ENCODE data around the gene SMYD5.

The SMYD5 gene

GRCh38 chr2:73172963-73173362 is 41.1 kb upstream of the SMYD5 start:
- no peaks in the 10 kb centered on the region for H3K27me3 ChIP-seq (ENCODE audit: low read length)
- H2AFZ ChIP-seq (ENCODE audit: low read depth, low read length, severe bottlenecking) = no peak overlapping the region
- TF ChIP-seq EZH2phosphoT487 (conservative IDR thresholded peaks at IDR 0.05; ENCODE audit: low read length) (no peak), CTCF (IDR thresholded peaks at IDR 0.05; ENCODE audit: insufficient read depth, low read length, poor library complexity, severe bottlenecking) (no peak)
- H3F3A ChIP-seq (ENCODE audit: insufficient read depth) = no peaks in the 10 kb centered on the region
- no peak overlapping the region for H3K9ac ChIP-seq (ENCODE audit: low read length)
- no peaks in the 10 kb centered on the region for H3K36me3 ChIP-seq (ENCODE audit: low read length)
- no peaks in the 10 kb centered on the region for H3K9me3 ChIP-seq (ENCODE audit: insufficient read depth, low read length)
- H3K4me3 ChIP-seq (ENCODE audit: insufficient read depth, low read length, poor library complexity, severe bottlenecking) = no peak overlapping the region
- H3K9me2 ChIP-seq (replicated peaks; ENCODE audit: insufficient read depth, low read length) = no peaks in the 10 kb centered on the region
- H3K79me2 ChIP-seq (ENCODE audit: insufficient read depth, low read length) = no peaks in the 10 kb centered on the region
- H3K4me2 ChIP-seq (ENCODE audit: low read depth, low read length, poor library complexity, severe bottlenecking) = no peak overlapping the region
- H3K27ac ChIP-seq (ENCODE audit: low read depth, low read length) = no peak overlapping the region
- H4K20me1 ChIP-seq (ENCODE audit: low read depth, low read length) = no peaks in the 10 kb centered on the region

- no peaks in the 10 kb centered on the region for H3F3A ChIP-seq (ENCODE audit: insufficient read depth)
- H3K4me2 ChIP-seq (ENCODE audit: low read depth, low read length, poor library complexity, severe bottlenecking) = no peak overlapping the region
- no peak overlapping the region for H2AFZ ChIP-seq (ENCODE audit: low read depth, low read length, severe bottlenecking)
- H3K27ac ChIP-seq (ENCODE audit: low read depth, low read length) = no peak overlapping the region
- no peaks in the 10 kb centered on the region for H3K9me2 ChIP-seq (replicated peaks; ENCODE audit: insufficient read depth, low read length)
- H3K36me3 ChIP-seq (ENCODE audit: low read length) = no peaks in the 10 kb centered on the region
- no peaks in the 10 kb centered on the region for H3K27me3 ChIP-seq (ENCODE audit: low read length)
- H3K4me3 ChIP-seq (ENCODE audit: insufficient read depth, low read length, poor library complexity, severe bottlenecking) = no peak overlapping the region
- no peaks in the 10 kb centered on the region for H4K20me1 ChIP-seq (ENCODE audit: low read depth, low read length)
- no peak for TF ChIP-seq EZH2phosphoT487 (conservative IDR thresholded peaks at IDR 0.05; ENCODE audit: low read length)
- TF ChIP-seq CTCF (IDR thresholded peaks at IDR 0.05; ENCODE audit: insufficient read depth, low read length, poor library complexity, severe bottlenecking) = no peak
- H3K79me2 ChIP-seq (ENCODE audit: insufficient read depth, low read length) = no peaks in the 10 kb centered on the region
- H3K9ac ChIP-seq (ENCODE audit: low read length) = no peak overlapping the region
- H3K9me3 ChIP-seq (ENCODE audit: insufficient read depth, low read length) = no peaks in the 10 kb centered on the region
These were observed 40.3 kb upstream of the SMYD5 start for GRCh38 chr2:73173781-73174180.

GRCh38 chr2:73174244-73174643 is 39.8 kb upstream of the SMYD5 start:
- Histone ChIP-seq H3K27me3 (ENCODE audit: low read length) (no peaks in the 10 kb centered on the region), H3K4me3 (ENCODE audit: insufficient read depth, low read length, poor library complexity, severe bottlenecking) (no peak overlapping the region), H3F3A (ENCODE audit: insufficient read depth) (no peaks in the 10 kb centered on the region), H3K9me3 (ENCODE audit: insufficient read depth, low read length) (no peaks in the 10 kb centered on the region), H3K79me2 (ENCODE audit: insufficient read depth, low read length) (no peaks in the 10 kb centered on the region), H3K9me2 (replicated peaks; ENCODE audit: insufficient read depth, low read length) (no peaks in the 10 kb centered on the region), H3K36me3 (ENCODE audit: low read length) (no peaks in the 10 kb centered on the region), H3K9ac (ENCODE audit: low read length) (no peak overlapping the region), H4K20me1 (ENCODE audit: low read depth, low read length) (no peaks in the 10 kb centered on the region), H2AFZ (ENCODE audit: low read depth, low read length, severe bottlenecking) (no peak overlapping the region), H3K27ac (ENCODE audit: low read depth, low read length) (no peak overlapping the region), H3K4me2 (ENCODE audit: low read depth, low read length, poor library complexity, severe bottlenecking) (no peak overlapping the region)
- TF ChIP-seq EZH2phosphoT487 (conservative IDR thresholded peaks at IDR 0.05; ENCODE audit: low read length) (no peak), CTCF (IDR thresholded peaks at IDR 0.05; ENCODE audit: insufficient read depth, low read length, poor library complexity, severe bottlenecking) (no peak)
